BLaER1 (cell line): ENCODE results near the gene TPM2.
A peak's percentile ranks its signal among the peaks of the same experiment; 100 is the strongest.

ENCODE experiments used
- H3K27ac ChIP-seq: shearing (Covaris generic); formaldehyde crosslinking; 2 replicates; pipeline ENCODE4 v1.8.1; 2022
- H3K27me3 ChIP-seq: shearing (Covaris generic); formaldehyde crosslinking; 2 replicates; pipeline ENCODE4 v1.8.1; 2022
- H3K36me3 ChIP-seq: shearing (Covaris generic); formaldehyde crosslinking; 2 replicates; pipeline ENCODE4 v1.8.1; 2022
- H3K4me1 ChIP-seq: shearing (Covaris generic); formaldehyde crosslinking; 2 replicates; pipeline ENCODE4 v1.8.1; 2022
- H3K4me2 ChIP-seq: shearing (Covaris generic); formaldehyde crosslinking; 2 replicates; pipeline ENCODE4 v1.8.1; 2022
- H3K4me3 ChIP-seq: shearing (Covaris generic); formaldehyde crosslinking; 2 replicates; pipeline ENCODE4 v1.8.1; 2022
- H3K9ac ChIP-seq: shearing (Covaris generic); formaldehyde crosslinking; 2 replicates; pipeline ENCODE4 v1.8.1; 2022
- H3K9me3 ChIP-seq: shearing (Covaris generic); formaldehyde crosslinking; 2 replicates; pipeline ENCODE4 v1.8.1; 2022
- H4K20me1 ChIP-seq: shearing (Covaris generic); formaldehyde crosslinking; 2 replicates; pipeline ENCODE4 v1.8.1; 2022
- Cebpa-rat ChIP-seq: shearing (Covaris generic); IDR thresholded peaks from 2 replicates; pipeline ENCODE4 v1.8.1; 2022

Gene TPM2

DNA sequence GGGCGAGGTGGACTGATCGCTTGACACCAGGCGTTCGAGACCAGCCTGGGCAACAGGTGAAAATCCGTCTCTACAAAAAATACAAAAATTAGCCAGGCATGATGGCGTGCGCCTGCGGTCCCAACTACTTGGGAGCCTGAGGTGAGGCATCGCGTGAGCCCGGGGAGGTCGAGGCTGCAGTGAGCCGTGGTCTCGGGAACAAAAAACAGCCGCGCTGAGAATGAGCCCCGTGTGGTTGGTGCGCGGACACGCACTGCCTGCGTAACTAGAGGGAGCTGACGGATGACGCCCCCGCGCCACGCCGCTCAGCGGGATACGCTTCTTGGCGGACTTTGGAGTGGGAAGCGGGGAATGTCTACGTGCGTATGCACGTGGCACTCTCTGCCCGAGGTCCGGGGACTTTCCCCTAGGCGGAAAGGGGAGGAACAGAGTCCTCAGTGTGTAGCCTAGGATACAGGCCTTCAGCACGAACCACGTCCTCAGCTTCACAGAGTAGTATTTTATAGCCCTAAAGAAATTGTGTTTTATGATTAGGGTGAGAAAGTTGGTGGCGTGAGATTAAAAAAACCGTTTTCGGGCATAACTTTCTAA, 32.1 kb downstream of the TPM2 start, which contains the start of gene RMRP:
TSS of gene RMRP (minus strand) at position 474 of the 591 bp plus-strand sequence.
- Histone ChIP-seq H3K9ac (peak within 1 kb of the TSS; percentile 92), H3K9me3 (no peaks in the 10 kb centered on the region), H3K27ac (peak within 1 kb of the TSS; percentile 98), H3K27me3 (no peaks in the 10 kb centered on the region), H3K4me1 (peaks cover 71% of the 10 kb centered on the region), H4K20me1 (no peaks in the 10 kb centered on the region), H3K36me3 (peaks cover 11% of the 10 kb centered on the region), H3K4me2 (peak within 1 kb of the TSS; percentile 94), H3K4me3 (peak within 1 kb of the TSS; percentile 75)
- TF ChIP-seq Cebpa-rat, result no peak

DNA sequence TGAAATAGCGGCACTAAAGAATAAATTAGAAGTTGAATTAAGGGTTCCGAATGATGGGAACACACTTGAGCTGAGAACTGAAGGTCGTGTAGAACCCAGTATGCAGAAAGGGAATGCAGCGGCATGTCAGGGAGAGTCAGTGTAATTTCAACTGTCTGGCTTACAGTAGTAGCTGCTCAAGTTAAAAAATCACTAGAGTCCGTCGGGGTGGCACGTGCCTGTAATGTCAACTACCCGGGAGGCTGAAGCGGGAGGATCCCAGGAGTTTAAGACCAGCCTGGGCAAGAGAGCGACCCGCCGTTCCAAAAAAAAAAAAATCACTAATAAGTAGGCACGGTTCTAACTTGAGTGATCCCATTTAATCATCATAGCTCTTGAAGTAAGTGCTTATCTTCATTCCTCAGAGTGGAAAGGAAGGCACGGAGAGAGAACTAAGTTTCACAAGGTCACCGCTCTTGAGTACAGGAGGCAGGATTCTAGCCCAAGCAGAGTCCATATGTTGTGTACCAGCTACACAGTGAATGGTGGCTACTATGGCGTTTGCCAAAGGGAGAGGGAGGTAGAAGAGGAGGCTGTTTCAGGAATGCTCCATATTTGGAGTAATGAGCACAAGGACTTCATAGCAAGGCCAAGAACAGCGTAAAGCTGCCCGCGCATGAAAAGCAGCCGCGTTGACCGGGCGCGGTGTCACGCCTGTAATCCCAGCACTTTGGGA, 32.7 kb downstream of the TPM2 start:
- Histone ChIP-seq H3K4me3 (peak overlapping the region; percentile 75), H3K36me3 (peaks cover 11% of the 10 kb centered on the region), H3K27me3 (no peaks in the 10 kb centered on the region), H3K4me2 (peak overlapping the region; percentile 94), H3K27ac (peak overlapping the region; percentile 98), H4K20me1 (no peaks in the 10 kb centered on the region), H3K9ac (peak overlapping the region; percentile 92; the same call in 1 of the 2 replicates), H3K4me1 (peaks cover 71% of the 10 kb centered on the region), H3K9me3 (no peaks in the 10 kb centered on the region)
- no peak for TF ChIP-seq Cebpa-rat

DNA sequence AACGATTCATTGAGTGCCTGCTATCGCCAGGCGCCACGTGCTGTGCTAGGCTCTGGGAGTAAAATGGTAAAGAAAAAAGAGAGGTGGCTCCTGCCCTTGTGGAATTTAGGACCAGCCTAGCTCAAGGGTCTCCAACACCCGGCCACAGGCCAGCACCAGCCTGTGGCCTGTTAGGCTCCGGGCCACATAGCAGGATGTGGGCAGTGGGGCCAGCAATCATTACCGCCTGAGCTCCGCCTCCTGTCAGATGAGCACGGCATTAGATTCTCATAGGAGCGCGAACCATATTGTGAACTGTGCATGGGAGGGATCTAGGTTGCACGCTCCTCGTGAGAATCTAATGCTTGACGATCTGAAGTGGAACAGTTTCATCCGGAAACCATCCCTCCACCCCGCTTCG, 33.4 kb downstream of the TPM2 start:
- no peak for TF ChIP-seq Cebpa-rat
- H3K36me3 ChIP-seq, result peaks cover 11% of the 10 kb centered on the region
- H3K4me3 ChIP-seq, result no peak overlapping the region
- no peaks in the 10 kb centered on the region for H3K9me3 ChIP-seq
- H3K9ac ChIP-seq, result no peak overlapping the region
- no peak overlapping the region for H3K27ac ChIP-seq
- peak overlapping the region; percentile 94; the same call in 1 of the 2 replicates for H3K4me2 ChIP-seq
- H3K4me1 ChIP-seq, result peaks cover 71% of the 10 kb centered on the region
- no peaks in the 10 kb centered on the region for H4K20me1 ChIP-seq
- H3K27me3 ChIP-seq, result no peaks in the 10 kb centered on the region

DNA sequence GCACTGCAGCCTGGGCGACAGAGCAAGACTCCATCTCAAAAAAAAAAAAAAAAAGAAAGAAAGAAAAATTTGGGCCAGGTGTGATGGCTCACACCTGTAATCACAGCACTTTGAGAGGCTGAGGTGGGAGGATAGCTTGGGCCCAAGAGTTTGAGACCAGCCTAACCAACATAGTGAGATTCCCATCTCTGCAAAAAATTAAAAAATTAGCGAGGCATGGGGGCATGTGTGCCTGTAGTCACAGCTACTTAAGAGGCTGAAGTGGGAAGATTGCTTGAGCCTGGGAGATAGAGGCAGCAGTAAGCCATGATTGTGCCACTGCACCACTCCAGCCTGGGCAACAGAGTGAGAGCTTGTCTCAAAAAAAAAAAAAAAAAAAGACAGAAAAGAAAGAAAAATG, 36.1 kb downstream of the TPM2 start:
- Histone ChIP-seq H3K9ac (no peak overlapping the region), H3K27ac (no peak overlapping the region), H3K4me1 (peaks cover 71% of the 10 kb centered on the region), H3K9me3 (no peaks in the 10 kb centered on the region), H3K4me3 (no peak overlapping the region), H4K20me1 (no peaks in the 10 kb centered on the region), H3K4me2 (no peak overlapping the region), H3K36me3 (no peaks in the 10 kb centered on the region), H3K27me3 (no peaks in the 10 kb centered on the region)
- no peak for TF ChIP-seq Cebpa-rat

DNA sequence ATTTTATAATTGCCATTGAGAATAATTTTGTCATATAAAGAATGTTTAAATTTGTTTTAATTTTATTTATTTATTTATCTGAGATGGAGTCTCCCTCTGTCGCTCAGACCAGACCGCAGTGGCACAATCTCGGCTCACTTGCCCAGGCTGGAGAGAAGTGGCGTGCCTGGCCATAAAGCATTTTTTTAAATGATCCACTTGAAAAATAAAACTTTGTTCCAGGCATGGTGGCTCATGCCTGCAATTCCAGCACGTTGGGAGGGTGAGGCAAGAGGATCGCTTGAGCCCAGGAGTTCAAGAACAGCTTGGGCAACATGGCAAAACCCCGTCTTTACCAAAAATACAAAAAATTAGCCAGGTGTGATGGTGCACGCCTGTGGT, 36.9 kb downstream of the TPM2 start:
- H3K4me3 ChIP-seq, result no peak overlapping the region
- H3K36me3 ChIP-seq, result no peaks in the 10 kb centered on the region
- no peak overlapping the region for H3K27ac ChIP-seq
- peaks cover 79% of the 10 kb centered on the region for H3K4me1 ChIP-seq
- H4K20me1 ChIP-seq, result no peaks in the 10 kb centered on the region
- no peak overlapping the region for H3K9ac ChIP-seq
- no peaks in the 10 kb centered on the region for H3K9me3 ChIP-seq
- no peaks in the 10 kb centered on the region for H3K27me3 ChIP-seq
- H3K4me2 ChIP-seq, result no peak overlapping the region
- no peak for TF ChIP-seq Cebpa-rat

DNA sequence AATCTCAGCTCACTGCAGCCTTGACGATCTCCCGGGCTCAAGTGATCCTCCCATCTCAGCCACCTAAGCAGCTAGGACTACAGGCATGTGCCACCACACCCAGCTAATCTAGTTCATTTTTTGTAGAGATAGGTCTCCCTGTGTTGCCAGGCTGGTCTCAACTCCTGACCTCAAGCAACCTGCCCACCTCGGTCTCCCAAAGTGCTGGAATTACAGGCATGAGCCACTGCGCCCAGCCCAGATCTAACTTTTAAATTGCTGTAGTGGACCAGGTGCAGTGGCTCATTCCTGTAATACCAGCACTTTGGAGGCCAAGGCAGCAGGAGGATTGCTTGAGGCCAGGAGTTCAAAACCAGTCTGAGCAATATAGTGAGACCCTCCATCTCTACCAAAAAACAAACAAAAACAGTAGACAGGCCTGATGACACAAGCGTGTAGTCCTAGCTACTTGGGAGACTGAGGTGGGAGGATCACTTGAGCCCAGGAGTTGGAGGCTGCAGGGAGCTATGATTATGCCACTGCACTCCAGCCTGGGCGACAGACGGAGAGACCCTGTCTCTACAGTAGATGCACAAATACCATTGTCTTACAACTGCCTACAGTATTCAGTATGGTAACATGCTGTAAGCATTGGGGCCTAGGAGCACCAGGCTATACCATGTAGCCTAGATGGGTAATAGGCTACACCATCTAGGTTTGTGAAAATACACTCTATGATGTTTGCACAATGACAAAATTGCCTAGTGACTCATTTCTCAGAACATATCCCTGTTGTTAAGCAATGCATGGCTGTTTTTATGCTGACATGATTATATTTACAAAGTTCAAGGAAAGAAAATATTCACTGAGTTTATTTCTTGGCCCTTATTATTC, 37.5 kb downstream of the TPM2 start:
- no peak overlapping the region for H3K4me3 ChIP-seq
- no peaks in the 10 kb centered on the region for H4K20me1 ChIP-seq
- H3K9me3 ChIP-seq, result no peaks in the 10 kb centered on the region
- TF ChIP-seq Cebpa-rat, result no peak
- no peaks in the 10 kb centered on the region for H3K27me3 ChIP-seq
- peak overlapping the region; percentile 98 for H3K4me2 ChIP-seq
- no peak overlapping the region; the same call in 1 of the 2 replicates for H3K27ac ChIP-seq
- peaks cover 81% of the 10 kb centered on the region for H3K4me1 ChIP-seq
- no peak overlapping the region for H3K9ac ChIP-seq
- H3K36me3 ChIP-seq, result no peaks in the 10 kb centered on the region

DNA sequence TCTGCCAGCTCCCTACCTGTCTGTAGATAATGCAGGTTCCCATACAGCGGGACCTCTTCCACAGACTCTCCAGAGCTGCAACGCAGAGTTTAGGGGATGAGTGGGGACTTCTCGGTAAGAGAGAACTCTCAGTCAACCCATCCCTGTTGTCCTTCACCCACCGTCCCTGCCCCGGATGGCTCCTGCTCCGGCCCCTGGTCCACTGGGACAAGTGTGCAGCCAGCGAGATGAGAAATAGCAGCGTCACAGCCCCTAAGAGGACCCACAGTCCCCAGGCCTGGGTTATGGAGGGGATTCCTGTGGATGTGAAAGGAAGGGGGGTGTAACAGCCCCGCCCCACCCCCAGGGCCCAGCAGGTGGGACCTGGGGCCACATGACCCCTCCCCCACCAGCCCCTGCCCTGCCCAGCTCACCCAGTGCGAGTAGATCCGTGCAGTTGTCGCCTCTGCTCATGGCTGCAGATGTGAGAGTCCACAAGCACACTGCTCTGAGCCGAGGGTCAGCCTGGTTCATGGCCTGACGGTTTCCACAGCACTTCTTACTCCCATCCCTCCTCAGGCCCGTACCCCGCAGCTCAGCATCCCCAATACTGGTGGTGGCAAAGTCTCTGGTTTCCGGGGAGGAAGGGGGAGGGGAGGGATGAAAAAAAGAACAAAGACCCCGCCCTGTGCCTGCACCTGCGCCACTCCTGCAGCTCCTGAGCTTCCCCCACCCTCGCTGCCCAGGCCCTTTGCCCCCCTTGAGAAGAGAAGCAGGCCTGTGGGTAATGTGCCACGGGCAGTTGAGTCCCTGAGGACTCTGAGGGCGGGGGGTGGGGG, 39.2 kb downstream of the TPM2 start, which contains the start of gene SIT1:
TSS of gene SIT1 (minus strand) at position 591 of the 818 bp plus-strand sequence. CDS start at position 513, 78 bp downstream.
- Histone ChIP-seq H3K4me2 (peak within 1 kb of the TSS; percentile 98), H3K27me3 (no peaks in the 10 kb centered on the region), H3K4me1 (peaks cover 77% of the 10 kb centered on the region), H3K4me3 (peak within 1 kb of the TSS; percentile 68), H4K20me1 (no peaks in the 10 kb centered on the region), H3K27ac (peak within 1 kb of the TSS; percentile 85), H3K9ac (peak within 1 kb of the TSS; percentile 81), H3K36me3 (no peaks in the 10 kb centered on the region), H3K9me3 (no peaks in the 10 kb centered on the region)
- TF ChIP-seq Cebpa-rat, result no peak

DNA sequence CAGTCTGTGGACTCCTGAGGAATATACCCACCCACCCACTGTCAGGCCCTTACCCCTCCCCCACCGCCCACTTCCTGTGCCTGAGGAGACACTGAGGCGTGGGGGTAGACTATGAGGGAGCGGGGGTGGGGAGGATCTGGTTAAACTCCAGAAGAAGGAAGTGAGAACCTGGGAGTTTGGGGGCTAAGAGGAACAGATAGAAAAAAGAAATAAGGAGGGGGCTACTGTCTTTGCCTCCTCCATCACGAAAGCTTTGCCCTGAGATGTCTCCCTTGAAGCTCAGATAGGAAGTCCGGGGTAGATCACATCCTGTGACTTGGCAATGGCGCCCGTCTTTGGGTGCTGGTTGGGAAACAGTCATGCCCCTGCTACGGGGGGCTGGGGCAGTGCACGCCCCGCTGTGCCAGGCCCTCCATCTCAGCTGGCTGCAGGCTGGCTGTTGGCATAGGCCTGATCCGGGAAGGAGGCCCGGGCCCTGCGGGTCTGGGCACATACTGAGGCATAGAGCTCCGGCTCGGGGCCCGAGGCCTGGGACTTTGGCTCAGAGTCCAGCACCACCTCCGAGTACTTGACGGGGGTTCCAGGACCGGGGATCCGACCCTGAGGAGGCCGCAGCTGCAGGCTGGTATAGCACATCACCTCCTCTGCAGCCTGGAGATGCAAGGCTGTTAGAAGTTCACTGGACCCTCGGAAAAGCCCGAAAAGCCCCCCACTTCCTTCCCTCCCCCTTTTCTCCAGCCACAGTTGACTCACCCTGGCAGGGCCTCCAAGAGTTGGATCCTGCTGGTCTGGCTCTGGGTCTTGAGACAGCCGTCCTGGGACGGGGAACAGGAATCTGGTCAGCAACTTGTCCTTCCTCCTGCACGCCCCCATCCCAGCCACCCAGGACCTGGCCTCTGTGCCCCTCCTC, 40.0 kb downstream of the TPM2 start:
- Histone ChIP-seq H3K27me3 (no peaks in the 10 kb centered on the region), H4K20me1 (no peaks in the 10 kb centered on the region), H3K9me3 (no peaks in the 10 kb centered on the region), H3K4me3 (peak overlapping the region; percentile 68), H3K4me2 (peak overlapping the region; percentile 98), H3K4me1 (peaks cover 82% of the 10 kb centered on the region), H3K9ac (peak overlapping the region; percentile 81), H3K27ac (peak overlapping the region; percentile 85), H3K36me3 (no peaks in the 10 kb centered on the region)
- TF ChIP-seq Cebpa-rat, result no peak
